ENCODE data around the gene WRAP53. TPM values are rescaled to one million over a fixed set of nuclear protein-coding genes. Genes with fewer than 3 reads are reported as not detected.

WRAP53 gene
- total RNA-seq, 1 donor from 2014 or later = 5.3 TPM

- no peak for ATAC-seq
- DNase-seq = no peak
- intact Hi-C loops (cut with micrococcal nuclease) = loop anchor here (10.0 kb wide), 1 partner anchor 135 kb away; no protein-coding TSS in a partner anchor
Observed at GRCh38 chr17:7729816-7730215, 41.5 kb downstream of the WRAP53 start.

- intact Hi-C loops (cut with micrococcal nuclease) = loop anchor here (10.0 kb wide), 1 partner anchor 132 kb away; no protein-coding TSS in a partner anchor
- ATAC-seq = no peak
- no peak for DNase-seq
Observed at GRCh38 chr17:7732981-7733539, 44.8 kb downstream of the WRAP53 start.

GRCh38 chr17:7737601-7738000 is 49.3 kb downstream of the WRAP53 start:
- DNase-seq (no peak), ATAC-seq (no peak)
- intact Hi-C loops (cut with micrococcal nuclease) = loop anchor here (10.0 kb wide), 1 partner anchor 127 kb away; no protein-coding TSS in a partner anchor

- ATAC-seq (no peak), DNase-seq (no peak)
- intact Hi-C loops (cut with micrococcal nuclease) = loop anchor here (10.0 kb wide), 1 partner anchor 125 kb away; no protein-coding TSS in a partner anchor
Observed at GRCh38 chr17:7739746-7740145, 51.5 kb downstream of the WRAP53 start.

GRCh38 chr17:7740481-7741001 is 52.3 kb downstream of the WRAP53 start:
- peak; percentile 48 for DNase-seq
- ATAC-seq = no peak
- intact Hi-C loops (cut with micrococcal nuclease) = no loop called here

GRCh38 chr17:7742729-7743128 is 54.5 kb downstream of the WRAP53 start:
- intact Hi-C loops (cut with micrococcal nuclease) = no loop called here
- no peak for ATAC-seq
- no peak for DNase-seq

GRCh38 chr17:7744416-7744815 is 56.1 kb downstream of the WRAP53 start:
- no peak for ATAC-seq
- intact Hi-C loops (cut with micrococcal nuclease) = no loop called here
- no peak for DNase-seq

GRCh38 chr17:7745748-7746470 is 57.6 kb downstream of the WRAP53 start:
- no peak for DNase-seq
- ATAC-seq = no peak
- intact Hi-C loops (cut with micrococcal nuclease) = no loop called here

GRCh38 chr17:7747635-7748071 is 59.4 kb downstream of the WRAP53 start:
- ATAC-seq = no peak
- intact Hi-C loops (cut with micrococcal nuclease) = no loop called here
- DNase-seq = no peak

GRCh38 chr17:7748076-7748775 is 59.9 kb downstream of the WRAP53 start:
- ATAC-seq (peak; percentile 57), DNase-seq (no peak)
- intact Hi-C loops (cut with micrococcal nuclease) = no loop called here

GRCh38 chr17:7750321-7750821 is 62.1 kb downstream of the WRAP53 start:
- DNase-seq = no peak
- no peak for ATAC-seq
- intact Hi-C loops (cut with micrococcal nuclease) = no loop called here

Other genes starting within 250 kb of the WRAP53 start
- 13.8 TPM for gene FGF11, start 249.0 kb upstream of the WRAP53 start, total RNA-seq
- 9.6 TPM for gene CHRNB1, start 243.4 kb upstream of the WRAP53 start, total RNA-seq
- gene ZBTB4, start 208.8 kb upstream of the WRAP53 start, total RNA-seq = 70.9 TPM
- gene SLC35G6, start 207.0 kb upstream of the WRAP53 start, total RNA-seq = not detected
- gene POLR2A, start 204.1 kb upstream of the WRAP53 start, total RNA-seq = 39.1 TPM
- 36.9 TPM for gene TNFSF12, start 139.4 kb upstream of the WRAP53 start, total RNA-seq
- gene TNFSF13, start 129.7 kb upstream of the WRAP53 start, total RNA-seq = 8.5 TPM
- 32.8 TPM for gene SENP3, start 126.6 kb upstream of the WRAP53 start, total RNA-seq
- 26.6 TPM for gene CD68, start 108.8 kb upstream of the WRAP53 start, total RNA-seq
- gene MPDU1, start 104.6 kb upstream of the WRAP53 start, total RNA-seq = 28.0 TPM
- 1.2 TPM for gene SOX15, start 98.4 kb upstream of the WRAP53 start, total RNA-seq
- 103 TPM for gene FXR2, start 73.6 kb upstream of the WRAP53 start, total RNA-seq
- gene SAT2, start 60.7 kb upstream of the WRAP53 start, total RNA-seq = 74.4 TPM
- not detected for gene SHBG, start 58.3 kb upstream of the WRAP53 start, total RNA-seq
- 3.2 TPM for gene ATP1B2, start 37.6 kb upstream of the WRAP53 start, total RNA-seq
- gene TP53, start 987 bp upstream of the WRAP53 start, total RNA-seq = 13.7 TPM
- 0.25 TPM for gene EFNB3, start 16.7 kb downstream of the WRAP53 start, total RNA-seq
- 0.05 TPM for gene DNAH2, start 29.3 kb downstream of the WRAP53 start, total RNA-seq
- gene KDM6B, start 145.7 kb downstream of the WRAP53 start, total RNA-seq = 28.1 TPM
- gene TMEM88, start 166.6 kb downstream of the WRAP53 start, total RNA-seq = 32.6 TPM
- gene NAA38, start 169.1 kb downstream of the WRAP53 start, total RNA-seq = 93.2 TPM
- gene CYB5D1, start 169.5 kb downstream of the WRAP53 start, total RNA-seq = 25.6 TPM
- gene CHD3, start 200.3 kb downstream of the WRAP53 start, total RNA-seq = 13.1 TPM
- gene RNF227, start 227.8 kb downstream of the WRAP53 start, total RNA-seq = 1.1 TPM
- gene KCNAB3, start 241.4 kb downstream of the WRAP53 start, total RNA-seq = 0.52 TPM
- gene TRAPPC1, start 243.5 kb downstream of the WRAP53 start, total RNA-seq = 107 TPM
- gene CNTROB, start 243.7 kb downstream of the WRAP53 start, total RNA-seq = 10.8 TPM

Measured in left ventricle myocardium superior (tissue), 1 donor.